Measurements from ENCODE around the gene STXBP6. TPM values are rescaled to one million over a fixed set of nuclear protein-coding genes. Genes with fewer than 3 reads are reported as not detected.
"Not testable (repeated sequence)": the region's sequence is repeated elsewhere in the genome, so short reads cannot be mapped to it uniquely, and the experiment has no call there.

STXBP6 gene
- total RNA-seq, 1 donor from 2014 or later, result 0.98 TPM

DNA sequence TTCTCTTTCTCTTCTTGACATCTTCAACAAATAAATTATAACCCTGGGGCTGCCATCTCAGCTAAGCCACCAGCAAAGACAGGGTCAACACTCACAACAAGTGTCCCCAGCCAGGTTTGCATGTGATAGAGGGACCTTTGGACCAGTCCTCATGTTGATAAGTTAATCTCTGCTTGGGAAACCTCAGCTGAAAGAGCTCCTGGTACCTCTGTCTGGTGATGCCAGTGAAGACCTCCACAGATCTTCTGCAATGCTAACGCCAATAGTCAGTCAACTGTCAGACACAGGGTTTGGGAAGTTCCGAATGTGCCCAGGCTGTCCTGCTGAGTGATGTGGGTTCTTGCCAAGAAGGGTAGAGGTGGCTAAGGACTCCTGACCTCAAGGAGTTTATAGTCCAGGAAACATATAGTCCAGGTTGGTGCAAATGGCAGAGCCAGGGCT, 236.1 kb downstream of the STXBP6 start:
- ATAC-seq (peak; percentile 31), DNase-seq (ENCODE audit: low spot score) (peak; percentile 81)

GRCh38 chr14:24813089-24813815, 236.7 kb downstream of the STXBP6 start:
- ATAC-seq (no peak), DNase-seq (ENCODE audit: low spot score) (no peak)

DNA sequence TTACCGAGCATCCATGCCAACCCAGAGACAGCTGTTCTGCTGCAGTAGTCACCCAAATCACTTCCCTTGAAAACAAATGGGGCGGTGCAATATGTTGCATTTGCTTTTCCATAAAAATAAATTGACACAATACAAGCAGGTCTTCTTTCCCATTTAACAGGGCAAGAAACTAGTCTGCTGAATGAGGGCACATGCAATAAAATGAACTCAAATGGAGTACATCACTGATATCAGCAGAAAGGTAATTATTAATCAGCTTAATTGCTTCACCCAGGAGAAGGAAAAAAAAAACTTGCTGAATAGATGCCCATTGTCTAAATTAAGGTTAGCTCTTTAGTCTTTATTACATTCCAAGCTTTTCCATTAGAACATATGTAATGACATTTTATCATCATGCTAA, 240.8 kb downstream of the STXBP6 start:
- ATAC-seq, result peak; percentile 47
- no peak for DNase-seq (ENCODE audit: low spot score)

GRCh38 chr14:24808412-24808811, 241.5 kb downstream of the STXBP6 start:
- ATAC-seq (no peak), DNase-seq (ENCODE audit: low spot score) (no peak)

GRCh38 chr14:24806061-24806678, 243.8 kb downstream of the STXBP6 start:
- DNase-seq (ENCODE audit: low spot score) (peak; percentile 79), ATAC-seq (peak; percentile 84)

DNA sequence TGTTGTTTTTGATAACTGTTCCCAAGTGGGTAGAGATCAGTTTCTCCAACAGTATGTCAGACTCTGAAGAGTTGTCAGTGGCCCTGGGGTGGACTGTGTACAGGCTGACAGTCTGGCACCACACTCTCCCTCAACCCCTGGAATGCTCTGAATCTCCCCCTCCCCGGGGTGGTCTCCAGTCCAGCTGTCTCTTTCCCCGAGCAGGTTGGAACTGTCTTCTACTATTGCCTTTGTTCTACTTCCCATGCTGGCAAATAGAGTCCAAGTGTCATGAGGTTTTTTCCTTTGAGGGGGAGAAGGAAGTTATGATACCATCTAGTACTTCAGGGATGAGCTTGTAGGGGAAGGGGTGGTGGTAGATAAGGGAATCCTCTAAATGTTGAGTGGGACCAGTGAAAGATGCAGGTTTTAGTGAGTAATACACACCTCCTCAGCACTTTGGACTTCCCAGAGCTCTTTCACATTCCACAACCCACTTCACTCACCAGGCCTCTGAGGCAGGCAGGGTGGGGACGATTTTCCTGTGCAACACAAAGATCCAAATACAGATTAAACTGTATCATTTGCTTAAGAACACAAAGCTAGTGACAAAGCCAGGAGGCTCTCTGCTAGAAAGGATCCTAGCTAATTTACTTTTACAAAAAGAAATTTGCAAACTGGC, 245.3 kb downstream of the STXBP6 start:
- ATAC-seq (no peak), DNase-seq (ENCODE audit: low spot score) (no peak)

GRCh38 chr14:24803933-24804494, 245.9 kb downstream of the STXBP6 start:
- no peak for DNase-seq (ENCODE audit: low spot score)
- ATAC-seq, result no peak

DNA sequence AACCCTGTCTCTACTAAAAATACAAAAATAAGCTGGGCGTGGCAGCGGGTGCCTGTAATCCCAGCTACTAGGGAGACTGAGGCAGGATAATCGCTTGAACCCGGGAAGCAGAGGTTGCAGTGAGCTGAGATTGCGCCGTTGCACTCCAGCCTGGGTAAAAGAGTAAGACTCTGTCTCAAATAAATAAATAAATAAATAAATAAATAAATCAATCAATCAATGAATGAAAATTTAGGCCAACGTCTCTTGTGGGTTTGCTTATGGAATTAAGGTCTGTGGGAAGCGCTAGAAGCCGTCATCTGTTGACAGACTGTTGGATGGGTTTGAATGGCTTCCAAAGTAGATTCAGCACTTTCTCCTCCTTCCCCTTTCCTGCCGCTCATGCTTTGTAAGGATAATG, 246.5 kb downstream of the STXBP6 start:
- DNase-seq (ENCODE audit: low spot score), result not testable (repeated sequence)

GRCh38 chr14:24802236-24802635, 247.7 kb downstream of the STXBP6 start:
- ATAC-seq (no peak), DNase-seq (ENCODE audit: low spot score) (no peak)

More for the DNA sequence above, 246.5 kb downstream of the STXBP6 start:
- not testable (repeated sequence) for ATAC-seq

DNA sequence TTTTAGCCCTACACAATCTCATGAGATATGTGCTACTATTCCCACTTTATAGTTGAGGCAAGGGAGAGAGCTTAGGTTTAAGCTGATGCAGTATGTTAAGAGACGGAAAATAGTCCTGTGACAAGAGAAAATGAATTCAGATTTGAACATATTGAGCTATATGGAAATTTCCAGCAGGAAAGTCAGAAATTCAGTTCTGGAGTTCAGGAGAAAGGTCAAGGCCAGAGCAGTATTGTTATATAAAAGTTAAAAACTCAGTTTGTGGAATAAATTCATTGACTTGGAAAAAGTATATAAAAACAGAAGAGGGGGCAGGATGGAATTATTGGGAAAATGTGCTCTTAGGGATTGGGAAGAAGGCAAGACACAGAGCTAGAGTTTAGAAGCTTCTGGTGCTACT, 248.9 kb downstream of the STXBP6 start:
- no peak for DNase-seq (ENCODE audit: low spot score)
- ATAC-seq, result no peak

DNA sequence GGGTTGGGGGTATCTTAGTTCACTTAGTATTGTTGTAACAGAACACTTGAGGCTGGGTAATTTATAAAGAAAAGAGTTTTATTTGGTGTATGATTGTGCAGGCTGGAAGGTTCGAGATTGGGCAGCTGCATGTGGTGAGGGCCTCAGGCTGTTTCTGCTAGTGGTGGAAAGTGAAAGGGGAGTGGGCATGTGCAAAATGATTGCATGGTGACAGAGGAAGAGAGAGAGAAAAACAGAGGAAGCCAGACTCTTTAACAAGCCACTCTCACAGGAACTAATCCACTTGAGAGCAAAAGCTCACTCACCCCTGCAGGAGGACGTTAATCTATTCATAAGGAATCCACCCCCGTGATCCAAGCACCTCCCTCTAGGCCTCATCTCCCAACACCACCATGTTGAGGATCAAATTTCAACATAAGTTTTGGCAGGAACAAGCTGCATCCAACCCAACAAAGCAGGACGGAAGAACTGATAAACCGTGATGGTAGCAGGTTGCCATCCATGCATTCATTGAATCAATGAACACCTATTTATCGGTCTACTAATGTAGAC, 251.0 kb downstream of the STXBP6 start:
- DNase-seq (ENCODE audit: low spot score), result no peak
- no peak for ATAC-seq

- ATAC-seq, result no peak
- DNase-seq (ENCODE audit: low spot score), result no peak
Observed at GRCh38 chr14:24795406-24795805, 254.5 kb downstream of the STXBP6 start.

DNA sequence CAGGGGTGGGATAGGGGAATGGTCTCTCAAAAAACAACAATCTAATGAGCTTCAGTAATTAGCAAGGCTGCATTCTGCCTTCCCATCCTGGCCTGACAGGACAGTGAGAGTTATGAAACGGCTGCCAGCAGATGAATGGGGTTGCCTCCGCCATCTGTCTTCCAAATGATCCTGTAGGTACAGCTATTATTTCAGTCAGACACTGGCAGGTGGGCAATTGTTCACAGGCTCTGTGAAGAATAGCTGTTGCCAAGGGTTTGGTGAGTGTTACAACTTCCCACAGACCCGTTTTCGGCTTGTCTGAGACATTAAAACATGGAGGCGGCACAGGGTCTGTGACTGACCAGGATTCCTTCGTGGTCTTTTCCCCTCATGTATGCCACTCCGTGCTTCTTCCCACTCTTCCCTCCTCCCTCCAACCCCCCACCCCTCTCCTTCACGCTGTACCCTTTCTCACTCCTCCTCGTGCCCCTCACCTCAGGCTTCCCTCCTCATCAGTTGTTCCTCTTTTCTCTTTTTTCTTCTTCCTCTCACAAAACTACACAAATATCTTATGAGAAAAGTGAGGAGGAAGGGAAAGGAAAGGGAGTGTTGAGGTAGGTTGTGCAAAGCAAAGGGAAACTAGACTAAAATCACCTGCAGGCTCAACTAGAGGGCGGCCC, 255.2 kb downstream of the STXBP6 start:
- DNase-seq (ENCODE audit: low spot score), result no peak
- ATAC-seq, result no peak

DNA sequence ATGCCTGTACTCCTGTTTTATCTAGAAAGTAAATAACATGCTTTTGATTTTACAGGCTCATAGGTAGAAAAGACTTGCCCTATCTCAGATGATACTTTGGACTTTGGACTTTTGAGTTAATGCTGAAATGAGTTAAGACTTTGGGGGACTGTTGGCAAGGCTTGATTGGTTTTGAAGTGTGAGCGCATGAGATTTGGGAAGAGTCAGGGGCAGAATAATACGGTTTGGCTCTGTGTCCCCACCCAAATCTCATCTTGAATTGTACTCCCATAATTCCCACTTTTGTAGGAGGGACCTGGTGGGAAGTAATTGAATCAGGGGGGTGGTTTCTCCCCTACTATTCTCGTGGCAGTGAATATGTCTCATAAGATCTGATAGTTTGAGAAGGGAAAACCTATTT, 259.8 kb downstream of the STXBP6 start:
- ATAC-seq, result no peak
- DNase-seq (ENCODE audit: low spot score), result no peak

- ATAC-seq (no peak), DNase-seq (ENCODE audit: low spot score) (no peak)
Observed at GRCh38 chr14:24789378-24789884, 260.5 kb downstream of the STXBP6 start.

DNA sequence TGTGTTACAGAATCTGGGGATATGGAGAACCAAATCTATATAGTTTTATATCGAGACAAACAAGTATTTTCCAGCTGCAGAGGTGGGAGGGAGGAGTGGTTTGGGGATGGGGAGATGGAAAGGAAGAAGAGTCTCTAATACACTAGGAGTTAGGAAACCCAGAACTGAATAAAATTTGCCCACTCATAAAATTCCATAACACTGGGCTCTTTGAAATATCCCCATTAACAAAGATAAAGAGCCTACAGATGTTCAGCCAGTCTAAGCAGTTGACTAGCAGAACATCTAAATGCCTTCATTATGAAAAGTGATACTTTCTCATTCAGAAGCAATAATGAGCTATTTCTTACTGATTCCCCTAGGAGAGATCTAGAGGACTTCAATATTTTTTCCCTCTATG, 264.2 kb downstream of the STXBP6 start:
- no peak for DNase-seq (ENCODE audit: low spot score)
- no peak for ATAC-seq

DNA sequence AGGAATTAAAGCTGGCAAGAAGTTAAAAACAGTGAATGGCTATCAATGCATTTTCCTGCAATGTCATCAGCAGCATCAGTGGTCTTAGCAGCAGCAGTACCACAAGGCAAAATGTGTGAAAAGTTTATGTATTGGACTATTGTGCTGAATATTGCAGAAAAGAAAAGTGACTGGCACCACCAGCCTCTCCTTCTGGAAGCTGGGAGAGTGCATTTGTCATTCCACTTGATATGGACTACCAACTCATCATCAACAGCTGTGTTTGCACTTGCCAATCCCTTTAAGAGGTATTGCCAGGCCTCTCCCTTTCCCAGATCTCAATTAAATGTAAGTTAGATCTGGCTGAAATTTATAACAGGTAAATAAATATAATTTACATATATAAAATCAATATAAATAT, 265.0 kb downstream of the STXBP6 start:
- ATAC-seq, result no peak
- no peak for DNase-seq (ENCODE audit: low spot score)

DNA sequence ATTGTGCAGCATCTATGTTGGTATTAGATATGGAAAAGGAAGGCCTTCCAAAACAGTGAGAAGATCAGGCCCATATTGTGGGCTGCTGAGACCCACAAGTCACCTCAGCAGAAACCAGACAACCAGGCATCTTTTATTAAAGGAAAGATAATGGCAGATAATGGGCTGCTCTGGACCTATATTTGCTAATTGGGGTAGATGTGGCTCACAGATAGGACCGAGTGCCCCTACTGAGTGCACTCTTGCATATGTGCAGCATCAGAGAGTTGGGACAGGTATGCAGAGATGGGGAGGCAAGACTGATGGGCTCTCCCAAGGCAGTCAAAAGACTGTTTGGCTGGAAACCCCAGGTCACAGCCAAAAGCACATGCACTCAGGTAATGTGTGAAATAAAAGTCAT, 266.2 kb downstream of the STXBP6 start:
- DNase-seq (ENCODE audit: low spot score) (no peak), ATAC-seq (no peak)

- DNase-seq (ENCODE audit: low spot score) (no peak), ATAC-seq (no peak)
Observed at GRCh38 chr14:24780281-24780680, 269.7 kb downstream of the STXBP6 start.

DNA sequence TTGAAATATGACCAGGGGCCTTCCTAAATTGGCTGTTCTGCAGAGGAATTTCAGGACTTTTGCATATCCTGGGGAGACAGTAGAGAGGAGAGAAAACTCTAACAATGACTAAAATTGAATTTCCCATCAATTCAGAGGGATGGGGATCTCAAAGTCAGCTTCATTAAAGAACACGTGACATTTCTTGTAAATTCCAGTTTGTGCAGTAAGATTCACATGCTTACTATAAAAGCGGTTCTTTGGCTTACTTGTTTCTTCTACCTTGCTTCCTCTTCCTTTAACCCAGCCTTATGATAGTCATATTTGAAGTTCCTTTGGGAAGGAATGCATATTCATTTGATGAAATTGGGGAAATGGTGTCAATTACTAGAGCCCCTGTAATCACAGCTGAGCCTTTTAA, 272.3 kb downstream of the STXBP6 start:
- DNase-seq (ENCODE audit: low spot score) (no peak), ATAC-seq (no peak)

DNA sequence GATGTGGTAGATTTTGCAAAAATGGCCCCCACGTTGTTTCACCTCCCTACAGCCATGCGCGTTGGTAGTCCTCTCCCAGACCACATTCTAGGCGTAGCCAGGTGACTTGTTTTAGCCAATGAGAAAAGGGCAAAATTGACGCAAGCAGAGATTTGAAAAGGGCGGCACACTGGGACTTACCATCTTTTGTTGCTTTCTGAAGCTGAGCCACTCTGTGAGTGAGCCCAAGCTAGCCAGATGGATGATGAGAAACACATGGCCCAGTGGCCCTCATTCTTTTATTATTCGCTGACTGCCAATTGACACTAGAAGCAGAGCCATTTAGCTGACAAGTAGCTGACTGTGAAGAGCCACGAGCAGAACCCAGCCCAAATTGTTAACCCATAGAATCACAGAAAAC, 274.0 kb downstream of the STXBP6 start:
- ATAC-seq (no peak), DNase-seq (ENCODE audit: low spot score) (no peak)
